Colonic mucosa (tissue), 4 donors: Measurements from ENCODE around the gene COL4A4. TPM values are rescaled to one million over a fixed set of nuclear protein-coding genes. Genes with fewer than 3 reads are reported as not detected.

Source experiments
- DNase-seq: peaks from one replicate; pipeline ENCODE4 v3.0.0-alpha.2; 2020
- H3K27ac ChIP-seq: fragments of 200-600 bp; one replicate; pipeline ENCODE4 v1.8.0; 2021
- H3K27me3 ChIP-seq: fragments of 200-600 bp; one replicate; pipeline ENCODE4 v1.8.0; 2021
- H3K36me3 ChIP-seq: fragments of 200-600 bp; one replicate; pipeline ENCODE4 v1.8.0; 2021
- H3K4me1 ChIP-seq: fragments of 200-600 bp; one replicate; pipeline ENCODE4 v1.8.0; 2021; ENCODE audit warnings: mild to moderate bottlenecking
- H3K4me3 ChIP-seq: fragments of 200-600 bp; one replicate; pipeline ENCODE4 v1.8.0; 2021
- H3K9ac ChIP-seq, 2 donors: one replicate each; pipeline ENCODE4 v1.7.0; 2013; ENCODE audit warnings: control low read depth in 2 of 2, low read depth in 2 of 2, low read length in 2 of 2
- H3K9me3 ChIP-seq: fragments of 200-600 bp; one replicate; pipeline ENCODE4 v1.8.0; 2021
- CTCF ChIP-seq: fragments of 200-600 bp; IDR thresholded peaks from one replicate; pipeline ENCODE4 v1.8.0; 2022; ENCODE audit warnings: antibody characterized with exemption, mild to moderate bottlenecking
- intact Hi-C: fragments of 100-400 bp; cut with DNase I; formaldehyde crosslinking; loops from one replicate; pipeline ENCODE4 v1.14.1; 2022
- total RNA-seq, 2 donors: library from RNA; stranded (reverse); fragmentation: NEBNext Ultra II Directional in 1 of 2; extraction: Animal tissue kit (Norgen Biotek cat#: 25700) in 1 of 2; gene quantifications; one replicate each; pipeline ENCODE4 v1.2.1, GENCODE V29; 2021
- donor health status: healthy.
- donor health status: DM: no; HTN: no; CAD: no.
- donor health status: DM: no; HTN: no; CAD: no.

Gene COL4A4
- total RNA-seq, 2 donors from 2014 or later, result 0.40 to 0.93 TPM

- no peak overlapping the region for H3K27ac ChIP-seq
- no peak overlapping the region for H3K4me3 ChIP-seq
- H3K36me3 ChIP-seq, result no peaks in the 10 kb centered on the region
- H3K9me3 ChIP-seq, result no peaks in the 10 kb centered on the region
- H3K4me1 ChIP-seq, result no peaks in the 10 kb centered on the region
- intact Hi-C loops, result no loop called here
- DNase-seq, result no peak
- no peaks in the 10 kb centered on the region for H3K27me3 ChIP-seq
- TF ChIP-seq CTCF, result no peak
- no peak overlapping the region for H3K9ac ChIP-seq
These were observed 38.5 kb downstream of the COL4A4 start for GRCh38 chr2:227125506-227125905.

GRCh38 chr2:227124811-227125210, 39.2 kb downstream of the COL4A4 start:
- intact Hi-C loops, result no loop called here
- no peaks in the 10 kb centered on the region for H3K9me3 ChIP-seq
- TF ChIP-seq CTCF, result no peak

GRCh38 chr2:227123697-227124096, 40.3 kb downstream of the COL4A4 start:
- DNase-seq, result no peak
- Histone ChIP-seq H3K9me3 (no peaks in the 10 kb centered on the region), H3K9ac (no peak overlapping the region), H3K27ac (no peak overlapping the region), H3K4me1 (no peaks in the 10 kb centered on the region), H3K36me3 (no peaks in the 10 kb centered on the region), H3K27me3 (no peaks in the 10 kb centered on the region), H3K4me3 (no peak overlapping the region)
- TF ChIP-seq CTCF, result no peak
- intact Hi-C loops, result no loop called here

More at GRCh38 chr2:227124811-227125210, 39.2 kb downstream of the COL4A4 start:
- H3K27me3 ChIP-seq, result no peaks in the 10 kb centered on the region
- no peak for DNase-seq
- H3K9ac ChIP-seq, result no peak overlapping the region
- H3K27ac ChIP-seq, result no peak overlapping the region
- no peaks in the 10 kb centered on the region for H3K36me3 ChIP-seq
- no peak overlapping the region for H3K4me3 ChIP-seq
- H3K4me1 ChIP-seq, result no peaks in the 10 kb centered on the region

- no peaks in the 10 kb centered on the region for H3K27me3 ChIP-seq
- no peaks in the 10 kb centered on the region for H3K9me3 ChIP-seq
- H3K4me3 ChIP-seq, result no peak overlapping the region
- H3K9ac ChIP-seq, result no peak overlapping the region
- H3K4me1 ChIP-seq, result no peaks in the 10 kb centered on the region
- no peak for TF ChIP-seq CTCF
- no peaks in the 10 kb centered on the region for H3K36me3 ChIP-seq
- intact Hi-C loops, result no loop called here
- DNase-seq, result no peak
- H3K27ac ChIP-seq, result no peak overlapping the region
These were observed 45.7 kb downstream of the COL4A4 start for GRCh38 chr2:227118353-227118752.

GRCh38 chr2:227117852-227118251, 46.2 kb downstream of the COL4A4 start:
- TF ChIP-seq CTCF, result no peak
- intact Hi-C loops, result no loop called here

GRCh38 chr2:227117027-227117426, 47.0 kb downstream of the COL4A4 start:
- intact Hi-C loops, result no loop called here
- DNase-seq, result no peak
- Histone ChIP-seq H3K27me3 (no peaks in the 10 kb centered on the region), H3K4me3 (no peak overlapping the region), H3K36me3 (no peaks in the 10 kb centered on the region), H3K9ac (no peak overlapping the region), H3K4me1 (no peaks in the 10 kb centered on the region), H3K27ac (no peak overlapping the region), H3K9me3 (no peaks in the 10 kb centered on the region)
- TF ChIP-seq CTCF, result no peak

More at GRCh38 chr2:227117852-227118251, 46.2 kb downstream of the COL4A4 start:
- DNase-seq, result no peak
- no peaks in the 10 kb centered on the region for H3K4me1 ChIP-seq
- no peak overlapping the region for H3K9ac ChIP-seq
- H3K27me3 ChIP-seq, result no peaks in the 10 kb centered on the region
- H3K4me3 ChIP-seq, result no peak overlapping the region
- no peak overlapping the region for H3K27ac ChIP-seq
- no peaks in the 10 kb centered on the region for H3K36me3 ChIP-seq
- no peaks in the 10 kb centered on the region for H3K9me3 ChIP-seq
